RWPE2 (cell line): ENCODE measurements around the gene LRRC2.
"Not testable (repeated sequence)": the region's sequence is repeated elsewhere in the genome, so short reads cannot be mapped to it uniquely, and the experiment has no call there.

ENCODE experiments used
- ATAC-seq: fragments of 200-7000 bp; cut with Tn5 transposase; 3 replicates; pipeline ENCODE4 v1.9.1; 2021; ENCODE audit warnings: low read depth
- DNase-seq: peaks from one replicate; pipeline ENCODE4 v3.0.0-alpha.2; 2020; ENCODE audit warnings: low spot score
- H3K27ac ChIP-seq: fragments of 450-650 bp; 2 replicates; pipeline ENCODE4 v1.5.1; 2017; ENCODE audit warnings: mild to moderate bottlenecking; ENCODE audit not compliant: poor library complexity, severe bottlenecking
- H3K27me3 ChIP-seq: fragments of 250-450 bp; sonication (Bioruptor Pico); 2 replicates; pipeline ENCODE4 v1.5.1; 2021; ENCODE audit warnings: mild to moderate bottlenecking, moderate library complexity; ENCODE audit not compliant: insufficient read depth, poor library complexity, severe bottlenecking
- H3K36me3 ChIP-seq: fragments of 250-450 bp; sonication (Bioruptor Pico); 2 replicates; pipeline ENCODE4 v1.5.1; 2020; ENCODE audit warnings: low read depth, mild to moderate bottlenecking, moderate library complexity
- H3K4me1 ChIP-seq: fragments of 250-450 bp; sonication (Bioruptor Pico); 2 replicates; pipeline ENCODE4 v1.5.1; 2021; ENCODE audit warnings: mild to moderate bottlenecking, moderate library complexity; ENCODE audit not compliant: insufficient read depth, poor library complexity, severe bottlenecking
- H3K4me3 ChIP-seq: fragments of 250-450 bp; sonication (Bioruptor Pico); 2 replicates; pipeline ENCODE4 v1.5.1; 2021; ENCODE audit warnings: mild to moderate bottlenecking, moderate library complexity; ENCODE audit not compliant: severe bottlenecking
- H3K9me3 ChIP-seq: fragments of 250-450 bp; sonication (Bioruptor Pico); 2 replicates; pipeline ENCODE4 v1.5.1; 2021; ENCODE audit warnings: mild to moderate bottlenecking, moderate library complexity; ENCODE audit not compliant: severe bottlenecking
- TF ChIP-seq, protein P1 (sequence below): fragments of 450-650 bp; IDR thresholded peaks from one replicate; pipeline ENCODE4 v1.5.1; 2017; ENCODE audit warnings: mild to moderate bottlenecking, moderate library complexity; ENCODE audit not compliant: poor library complexity, severe bottlenecking

The LRRC2 gene

DNA sequence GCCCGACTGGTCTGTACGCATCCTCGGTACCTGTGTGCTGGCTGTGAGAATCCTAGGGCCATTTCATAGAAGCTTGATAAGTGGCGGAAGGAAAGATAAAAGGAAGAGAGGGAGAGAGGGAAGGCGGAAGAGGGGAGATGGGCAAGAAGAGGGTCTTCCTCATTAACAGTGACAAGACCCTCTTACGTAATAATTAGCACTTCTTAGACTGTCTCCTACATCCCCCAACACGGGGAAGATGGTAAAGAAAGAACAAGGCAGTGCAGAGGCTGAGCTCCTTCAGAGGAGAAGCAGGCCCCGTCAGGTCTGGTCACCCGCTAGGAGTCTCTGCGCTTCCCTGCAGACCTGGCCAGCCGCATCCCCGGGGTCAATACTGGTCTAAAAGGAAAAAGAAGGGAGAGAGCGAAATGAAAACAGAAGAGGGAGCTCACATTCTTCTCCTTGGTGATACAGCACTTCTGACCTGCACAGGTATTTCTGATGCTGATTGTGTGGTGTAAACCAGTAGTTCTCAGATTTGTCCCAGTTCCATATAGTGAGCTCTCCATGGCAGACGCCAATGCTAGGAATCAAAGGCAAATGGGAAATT lies 27.3 kb upstream of the LRRC2 start:
- no peaks in the 10 kb centered on the region for H3K27me3 ChIP-seq
- DNase-seq (no peak), ATAC-seq (no peak)
- TF ChIP-seq, protein P1, sequence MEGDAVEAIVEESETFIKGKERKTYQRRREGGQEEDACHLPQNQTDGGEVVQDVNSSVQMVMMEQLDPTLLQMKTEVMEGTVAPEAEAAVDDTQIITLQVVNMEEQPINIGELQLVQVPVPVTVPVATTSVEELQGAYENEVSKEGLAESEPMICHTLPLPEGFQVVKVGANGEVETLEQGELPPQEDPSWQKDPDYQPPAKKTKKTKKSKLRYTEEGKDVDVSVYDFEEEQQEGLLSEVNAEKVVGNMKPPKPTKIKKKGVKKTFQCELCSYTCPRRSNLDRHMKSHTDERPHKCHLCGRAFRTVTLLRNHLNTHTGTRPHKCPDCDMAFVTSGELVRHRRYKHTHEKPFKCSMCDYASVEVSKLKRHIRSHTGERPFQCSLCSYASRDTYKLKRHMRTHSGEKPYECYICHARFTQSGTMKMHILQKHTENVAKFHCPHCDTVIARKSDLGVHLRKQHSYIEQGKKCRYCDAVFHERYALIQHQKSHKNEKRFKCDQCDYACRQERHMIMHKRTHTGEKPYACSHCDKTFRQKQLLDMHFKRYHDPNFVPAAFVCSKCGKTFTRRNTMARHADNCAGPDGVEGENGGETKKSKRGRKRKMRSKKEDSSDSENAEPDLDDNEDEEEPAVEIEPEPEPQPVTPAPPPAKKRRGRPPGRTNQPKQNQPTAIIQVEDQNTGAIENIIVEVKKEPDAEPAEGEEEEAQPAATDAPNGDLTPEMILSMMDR: no peak
- no peak overlapping the region for H3K27ac ChIP-seq
- no peaks in the 10 kb centered on the region for H3K36me3 ChIP-seq
- no peaks in the 10 kb centered on the region for H3K9me3 ChIP-seq
- no peak overlapping the region for H3K4me3 ChIP-seq
- H3K4me1 ChIP-seq: no peaks in the 10 kb centered on the region

DNA sequence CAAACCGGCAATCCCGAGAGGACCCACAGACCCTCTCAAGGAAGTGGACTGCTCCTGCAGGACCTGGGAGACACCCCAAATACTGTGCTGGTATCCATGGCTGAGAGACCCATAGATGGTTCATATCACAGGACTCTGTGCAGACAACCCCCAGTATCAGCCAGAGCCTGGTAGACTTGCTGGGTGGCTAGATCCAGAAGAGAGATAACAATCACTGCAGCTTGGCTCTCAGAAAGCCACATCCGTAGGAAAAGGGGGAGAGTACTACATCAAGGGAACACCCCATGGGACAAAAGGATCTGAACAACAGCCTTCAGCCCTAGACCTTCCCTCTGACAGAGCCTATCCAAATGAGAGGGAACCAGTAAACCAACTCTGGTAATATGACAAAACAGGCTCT lies 21.2 kb upstream of the LRRC2 start:
- not testable (repeated sequence) for H3K4me1 ChIP-seq, H3K27ac ChIP-seq, H3K9me3 ChIP-seq, H3K36me3 ChIP-seq, ATAC-seq, H3K27me3 ChIP-seq, DNase-seq, H3K4me3 ChIP-seq

DNA sequence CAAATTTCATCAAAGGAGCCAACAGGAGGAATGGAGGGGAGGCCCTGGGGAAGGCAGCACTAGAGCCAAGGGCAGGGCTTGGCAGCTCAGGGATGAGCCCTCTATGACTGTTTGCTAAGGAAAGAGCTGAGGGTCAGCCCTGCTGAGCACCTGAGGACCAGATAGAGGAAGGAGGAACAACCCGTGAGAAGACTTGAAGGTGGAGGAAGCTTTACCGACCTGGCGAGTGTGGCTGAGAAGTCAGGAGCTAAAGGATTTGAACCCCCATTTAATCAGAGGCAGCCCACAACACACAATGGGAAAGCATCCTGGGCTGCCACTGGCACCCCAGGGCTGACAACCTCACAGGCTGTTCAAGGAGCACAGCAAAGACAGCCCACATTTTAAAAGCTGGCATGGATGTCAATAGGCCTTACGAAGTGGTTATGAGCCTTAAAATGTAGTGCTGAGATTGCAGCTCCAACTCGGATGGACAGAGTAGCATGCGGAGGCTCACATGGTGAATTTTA lies 20.7 kb upstream of the LRRC2 start:
- ATAC-seq (no peak), DNase-seq (no peak)
- H3K36me3 ChIP-seq: no peaks in the 10 kb centered on the region
- H3K27me3 ChIP-seq: no peaks in the 10 kb centered on the region
- no peak overlapping the region for H3K27ac ChIP-seq
- TF ChIP-seq, protein P1: no peak
- no peaks in the 10 kb centered on the region for H3K4me1 ChIP-seq
- no peaks in the 10 kb centered on the region for H3K9me3 ChIP-seq
- no peak overlapping the region for H3K4me3 ChIP-seq

DNA sequence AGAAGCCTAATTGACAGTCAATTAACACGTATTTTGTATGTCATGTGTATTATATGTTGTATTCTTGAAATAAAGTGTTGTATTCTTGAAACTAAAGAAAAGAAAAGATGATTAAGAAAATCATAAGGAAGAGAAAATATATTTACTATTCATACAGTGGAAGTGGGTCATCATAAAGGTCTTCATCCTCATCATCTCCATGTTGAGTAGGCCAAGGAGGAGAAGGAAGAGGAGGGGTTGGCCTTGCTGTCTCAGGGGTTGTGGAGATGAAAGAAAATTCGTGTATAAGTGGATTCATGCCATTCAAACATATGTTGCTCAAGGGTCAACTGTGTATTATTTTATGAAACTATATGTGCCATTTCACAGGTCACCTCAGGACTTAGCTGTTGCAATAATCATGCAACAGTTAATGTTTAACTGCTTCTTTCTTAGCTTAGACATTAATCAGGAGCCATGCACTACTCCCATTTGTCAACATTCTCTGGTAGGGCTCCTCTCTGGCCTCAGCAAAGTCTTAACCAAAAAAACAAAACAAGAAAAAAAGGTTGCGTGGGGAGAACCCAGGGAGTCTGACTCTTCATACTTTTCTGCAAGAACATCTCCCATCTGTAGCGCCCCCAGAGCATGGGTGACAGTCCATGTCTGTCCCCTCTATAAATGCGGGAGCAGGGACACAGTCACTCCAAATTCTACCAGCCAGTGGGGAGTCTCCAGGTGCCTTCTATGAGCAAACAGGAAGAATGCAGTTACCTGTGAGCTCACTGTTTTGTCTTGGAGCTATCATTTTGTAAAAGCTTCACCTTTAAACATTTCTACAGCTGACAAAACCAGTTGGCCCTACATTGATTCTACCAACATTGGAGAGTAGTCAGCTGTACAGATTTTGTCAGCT lies 19.9 kb upstream of the LRRC2 start:
- DNase-seq (no peak), ATAC-seq (no peak)
- Histone ChIP-seq H3K4me1 (no peaks in the 10 kb centered on the region), H3K27ac (no peak overlapping the region), H3K4me3 (no peak overlapping the region), H3K27me3 (no peaks in the 10 kb centered on the region), H3K9me3 (no peaks in the 10 kb centered on the region), H3K36me3 (no peaks in the 10 kb centered on the region)
- TF ChIP-seq, protein P1: no peak

DNA sequence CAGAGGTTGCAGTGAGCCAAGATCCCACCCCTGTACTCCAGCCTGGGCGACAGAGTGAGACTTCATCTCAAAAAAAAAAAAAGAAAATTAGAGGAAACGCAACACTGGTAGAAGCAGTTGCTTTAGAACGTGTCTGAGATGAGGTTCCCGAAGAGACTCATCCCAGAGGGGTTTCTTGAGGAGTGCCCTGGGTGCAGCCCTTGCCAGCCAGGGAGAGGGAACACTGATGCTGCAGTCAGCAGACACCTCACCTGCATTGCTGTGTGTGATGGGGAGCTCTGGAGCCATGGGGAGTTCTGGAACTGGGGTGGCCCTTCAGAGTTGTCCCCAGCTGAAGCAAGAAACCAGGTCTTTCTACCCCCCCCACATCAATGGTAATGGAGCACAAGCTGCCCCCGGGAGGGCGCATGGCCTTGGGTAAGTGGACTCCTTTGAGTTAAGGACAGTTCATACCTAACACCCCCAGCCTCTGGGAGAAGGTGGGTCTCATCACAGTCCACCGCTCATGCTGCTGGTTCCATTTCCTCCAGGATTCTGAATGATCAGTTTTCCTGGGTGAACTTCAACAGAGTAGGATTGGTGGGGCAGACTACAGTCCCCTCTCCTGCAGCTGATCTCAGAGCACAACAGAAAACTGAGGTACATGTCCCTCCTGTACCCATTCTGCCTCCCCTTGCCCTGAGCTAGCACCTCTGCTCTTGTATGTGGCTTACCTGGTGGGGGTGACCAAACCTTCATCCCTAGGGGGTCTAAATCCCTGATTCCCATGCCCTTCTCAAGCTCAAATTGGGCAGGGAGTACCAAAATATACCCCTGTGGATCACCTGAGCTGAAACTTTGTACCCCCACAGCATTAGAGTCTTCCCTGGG lies 18.7 kb upstream of the LRRC2 start:
- no peak for DNase-seq
- H3K4me1 ChIP-seq: no peaks in the 10 kb centered on the region
- no peak overlapping the region for H3K27ac ChIP-seq
- no peaks in the 10 kb centered on the region for H3K27me3 ChIP-seq
- no peaks in the 10 kb centered on the region for H3K36me3 ChIP-seq
- TF ChIP-seq, protein P1: no peak
- no peaks in the 10 kb centered on the region for H3K9me3 ChIP-seq
- no peak overlapping the region for H3K4me3 ChIP-seq
- ATAC-seq: no peak
